Thoracic aorta (tissue), 2 donors: Measurements from ENCODE around the gene MYD88. TPM values are rescaled to one million over a fixed set of nuclear protein-coding genes. Genes with fewer than 3 reads are reported as not detected.
A peak's percentile ranks its signal among the peaks of the same experiment; 100 is the strongest.

ENCODE experiments used
- ATAC-seq: fragments of 150-250 bp; one replicate; pipeline ENCODE4 v1.8.0; 2017; ENCODE audit warnings: low read depth; ENCODE audit not compliant: insufficient number of reproducible peaks, low FRiP score
- DNase-seq: peaks from one replicate; pipeline ENCODE4 v3.0.0-alpha.2; 2020; ENCODE audit warnings: low spot score
- H3K27ac ChIP-seq, 2 donors: fragments of 200-600 bp; sonication (generic); 1 replicate in 1 of 2; 2 replicates in 1 of 2; pipeline ENCODE4 v1.5.1; 2016; ENCODE audit warnings: mild to moderate bottlenecking in 2 of 2, moderate library complexity in 2 of 2
- H3K27me3 ChIP-seq: fragments of 200-600 bp; sonication (generic); replicated peaks from 2 replicates; pipeline ENCODE4 v1.6.0; 2016; ENCODE audit warnings: mild to moderate bottlenecking; ENCODE audit not compliant: insufficient read depth
- H3K36me3 ChIP-seq: fragments of 200-600 bp; sonication (generic); one replicate; pipeline ENCODE4 v1.5.1; 2016
- H3K4me1 ChIP-seq, 2 donors: fragments of 200-600 bp; sonication (generic); 1 replicate in 1 of 2; 2 replicates in 1 of 2; pipeline versions ENCODE4 v1.5.1 to v1.6.0; 2016; ENCODE audit warnings: low read depth in 2 of 2, mild to moderate bottlenecking in 1 of 2; ENCODE audit not compliant: control insufficient read depth in 1 of 2
- H3K4me3 ChIP-seq: fragments of 200-600 bp; sonication (generic); 2 replicates; pipeline ENCODE4 v1.5.1; 2016; ENCODE audit warnings: mild to moderate bottlenecking
- H3K9me3 ChIP-seq: fragments of 200-600 bp; sonication (generic); 2 replicates; pipeline ENCODE4 v1.5.1; 2016
- CTCF ChIP-seq: fragments of 200-600 bp; sonication (generic); IDR thresholded peaks from one replicate; pipeline ENCODE4 v1.5.1; 2019; ENCODE audit warnings: antibody characterized with exemption
- total RNA-seq, 2 donors: library from RNA; depleted of rRNA; stranded (reverse); fragments of >200 nt; gene quantifications; one replicate each; pipeline versions ENCODE4 v1.1.0 to v1.2.3, GENCODE V29; 2016

Gene MYD88
- total RNA-seq, 2 donors from 2014 or later = 27.8 to 49.7 TPM

GRCh38 chr3:38136393-38136776 is 2.1 kb upstream of the MYD88 start:
- no peak for DNase-seq

GRCh38 chr3:38136777-38137614 is 1.5 kb upstream of the MYD88 start, which contains the start of gene ACAA1:
TSS of gene ACAA1 (minus strand) at chr3:38137127. CDS start at chr3:38137035, 92 bp downstream.
- Histone ChIP-seq H3K27me3 (no peaks in the 10 kb centered on the region), H3K4me3 (peak within 1 kb of the TSS; percentile 89), H3K9me3 (no peaks in the 10 kb centered on the region), H3K36me3 (peaks cover 17% of the 10 kb centered on the region), H3K27ac (peak within 1 kb of the TSS; percentile 96 to 97), H3K4me1 (peaks cover 18 to 60% of the 10 kb centered on the region in 2 donors)
- ATAC-seq (peak; percentile 91), DNase-seq (peak; percentile 99)
- TF ChIP-seq CTCF = no peak

More at GRCh38 chr3:38136393-38136776, 2.1 kb upstream of the MYD88 start:
- Histone ChIP-seq H3K4me1 (peaks cover 18 to 60% of the 10 kb centered on the region in 2 donors), H3K4me3 (peak overlapping the region; percentile 89), H3K9me3 (no peaks in the 10 kb centered on the region), H3K27ac (peak overlapping the region; percentile 63 to 75), H3K36me3 (peaks cover 24% of the 10 kb centered on the region), H3K27me3 (no peaks in the 10 kb centered on the region)
- ATAC-seq = no peak
- TF ChIP-seq CTCF = no peak

GRCh38 chr3:38137615-38138348 is 679 bp upstream of the MYD88 start:
- no peaks in the 10 kb centered on the region for H3K9me3 ChIP-seq
- H3K27ac ChIP-seq = peak overlapping the region; percentile 96 to 97
- TF ChIP-seq CTCF = no peak
- ATAC-seq (peak; percentile 17), DNase-seq (no peak)
- H3K4me1 ChIP-seq = peaks cover 18 to 52% of the 10 kb centered on the region in 2 donors
- H3K27me3 ChIP-seq = no peaks in the 10 kb centered on the region
- H3K4me3 ChIP-seq = peak overlapping the region; percentile 89
- H3K36me3 ChIP-seq = peaks cover 17% of the 10 kb centered on the region

GRCh38 chr3:38139191-38139590 is 730 bp downstream of the MYD88 start:
- peak overlapping the region; percentile 96 to 97 for H3K27ac ChIP-seq
- peaks cover 18 to 43% of the 10 kb centered on the region in 2 donors for H3K4me1 ChIP-seq
- DNase-seq = no peak
- H3K9me3 ChIP-seq = no peaks in the 10 kb centered on the region
- no peak for ATAC-seq
- TF ChIP-seq CTCF = no peak
- H3K36me3 ChIP-seq = peaks cover 5% of the 10 kb centered on the region
- peak overlapping the region; percentile 89 for H3K4me3 ChIP-seq
- H3K27me3 ChIP-seq = no peaks in the 10 kb centered on the region

GRCh38 chr3:38139652-38140051 is 1.2 kb downstream of the MYD88 start:
- ATAC-seq = no peak
- TF ChIP-seq CTCF = no peak
- Histone ChIP-seq H3K27ac (no peak overlapping the region), H3K27me3 (no peaks in the 10 kb centered on the region), H3K4me3 (peak overlapping the region; percentile 89), H3K9me3 (no peaks in the 10 kb centered on the region), H3K4me1 (peaks cover 18 to 40% of the 10 kb centered on the region in 2 donors), H3K36me3 (peaks cover under 1% of the 10 kb centered on the region)
- no peak for DNase-seq
